HL-60 (cell line): ENCODE measurements around the gene TMEM123.

ENCODE experiments used
- CTCF ChIP-seq: IDR thresholded peaks from one replicate; pipeline ENCODE4 v1.5.1; 2011; ENCODE audit warnings: low read length, control low read depth, inconsistent platforms; ENCODE audit not compliant: insufficient read depth
- GABPA ChIP-seq: IDR thresholded peaks from 2 replicates; pipeline ENCODE4 v1.6.1; 2012; ENCODE audit warnings: low read depth
- POLR2AphosphoS5 ChIP-seq: IDR thresholded peaks from 2 replicates; pipeline ENCODE4 v1.6.1; 2012; ENCODE audit warnings: low read depth

GRCh38 chr11:102427068-102427467, 25.5 kb downstream of the TMEM123 start:
- TF ChIP-seq CTCF (no peak), GABPA (no peak), POLR2AphosphoS5 (no peak)
